HCT116 (cell line): Measurements from ENCODE around the gene SLC30A9. TPM values are rescaled to one million over a fixed set of nuclear protein-coding genes. Genes with fewer than 3 reads are reported as not detected.

Experiments used
- ATAC-seq: fragments of 200-7000 bp; cut with Tn5 transposase; 2 replicates; pipeline ENCODE4 v1.9.1; 2020; ENCODE audit warnings: mild to moderate bottlenecking, moderate library complexity
- BruUV-seq: library from RNA; stranded (reverse); fragments of 400-500 nt; replicated peaks from 2 replicates; lab custom pipeline; 2021; lab: Mats Ljungman, UMichigan
- CTCF ChIA-PET: fragments of 300-600 bp; sonication (Branson Sonifier 250); formaldehyde crosslinking; loops from one replicate; lab custom pipeline; 2021; ENCODE audit warnings: antibody characterized with exemption; lab: Charles Lee
- POLR2A ChIA-PET: fragments of 300-600, 350-600 bp; sonication (Branson Sonifier 250); formaldehyde crosslinking; loops from one replicate; lab custom pipeline; 2021; ENCODE audit warnings: antibody characterized with exemption; lab: Charles Lee
- RAD21 ChIA-PET, 2 experiments: fragments of 300-600 bp; sonication (Branson Sonifier 250); formaldehyde crosslinking; loops; one replicate each; lab custom pipeline; 2023; ENCODE audit warnings: low total read pairs in 2 of 2; ENCODE audit not compliant: uncharacterized antibody in 2 of 2, unreplicated experiment in 2 of 2, low non-redundant PET in 1 of 2; lab: Charles Lee
- DNase-seq: peaks from one replicate; pipeline ENCODE4 v3.0.0-alpha.2; 2010; ENCODE audit warnings: low read depth, low spot score
- H2AFZ ChIP-seq: fragments of 200-600 bp; shearing (Covaris generic), sonication (generic); 2 replicates; pipeline ENCODE4 v1.6.1; 2017; ENCODE audit warnings: low read depth, mixed run types, mixed read lengths, antibody characterized with exemption, low read length; ENCODE audit not compliant: poor library complexity, severe bottlenecking
- H3K27ac ChIP-seq: 2 replicates; pipeline ENCODE4 v1.5.1; 2012; ENCODE audit warnings: low read depth, low read length
- H3K27me3 ChIP-seq: fragments of 200-600 bp; sonication (generic); 2 replicates; pipeline ENCODE4 v1.6.1; 2016; ENCODE audit warnings: mixed run types, low read length, mixed read lengths; ENCODE audit not compliant: insufficient read depth
- H3K36me3 ChIP-seq, 2 experiments: fragments of 200-500 bp in 1 of 2; fragments of 200-600 bp in 1 of 2; sonication (Bioruptor generic) in 1 of 2; sonication (generic) in 1 of 2; 2 replicates each; pipeline versions ENCODE4 v1.5.1 to v1.6.1; 2014 to 2016; ENCODE audit warnings: low read length in 2 of 2, inconsistent platforms in 1 of 2, mixed read lengths in 1 of 2, mixed run types in 1 of 2; ENCODE audit not compliant: insufficient read depth in 2 of 2, control insufficient read depth in 1 of 2
- H3K4me1 ChIP-seq, 2 experiments: fragments of 200-600 bp in 1 of 2; sonication (generic) in 1 of 2; 2 replicates each; pipeline versions ENCODE4 v1.5.1 to v1.6.1; 2012 to 2017; ENCODE audit warnings: low read length in 2 of 2, inconsistent platforms in 1 of 2, mild to moderate bottlenecking in 1 of 2, mixed read lengths in 1 of 2, mixed run types in 1 of 2, moderate library complexity in 1 of 2; ENCODE audit not compliant: insufficient read depth in 2 of 2, control insufficient read depth in 1 of 2
- H3K4me2 ChIP-seq: fragments of 200-600 bp; sonication (generic); 2 replicates; pipeline ENCODE4 v1.6.1; 2017; ENCODE audit warnings: mixed run types, low read length, mixed read lengths
- H3K4me3 ChIP-seq, 2 experiments: fragments of 200-600 bp in 1 of 2; sonication (generic) in 1 of 2; replicated peaks in 1 of 2; 2 replicates each; pipeline ENCODE4 v1.5.1; 2011 to 2016; ENCODE audit warnings: low read length in 2 of 2, control low read depth in 1 of 2, low read depth in 1 of 2, mild to moderate bottlenecking in 1 of 2, mixed read lengths in 1 of 2, mixed run types in 1 of 2
- H3K79me2 ChIP-seq: fragments of 200-600 bp; sonication (generic); 2 replicates; pipeline ENCODE4 v1.6.1; 2017; ENCODE audit warnings: mild to moderate bottlenecking, mixed run types, low read length, moderate library complexity, mixed read lengths; ENCODE audit not compliant: insufficient read depth
- H3K9ac ChIP-seq: fragments of 200-600 bp; sonication (generic); 2 replicates; pipeline ENCODE4 v1.6.1; 2016; ENCODE audit warnings: low read length, mixed read lengths
- H3K9me2 ChIP-seq: fragments of 200-600 bp; sonication (generic), shearing (Covaris generic); 2 replicates; pipeline ENCODE4 v1.6.1; 2017; ENCODE audit warnings: mixed run types, mild to moderate bottlenecking, moderate library complexity; ENCODE audit not compliant: insufficient read depth
- H3K9me3 ChIP-seq, 2 experiments: fragments of 200-500 bp in 1 of 2; fragments of 200-600 bp in 1 of 2; sonication (Bioruptor generic) in 1 of 2; sonication (generic) in 1 of 2; 2 replicates each; pipeline ENCODE4 v1.6.1; 2014 to 2017; ENCODE audit warnings: low read length in 2 of 2, mixed read lengths in 2 of 2, inconsistent platforms in 1 of 2, low read depth in 1 of 2, mild to moderate bottlenecking in 1 of 2, mixed run types in 1 of 2, moderate library complexity in 1 of 2; ENCODE audit not compliant: control insufficient read depth in 1 of 2, insufficient read depth in 1 of 2
- H4K20me1 ChIP-seq: fragments of 200-600 bp; sonication (generic), shearing (Covaris generic); 2 replicates; pipeline ENCODE4 v1.6.1; 2017; ENCODE audit warnings: mixed run types, mild to moderate bottlenecking, moderate library complexity; ENCODE audit not compliant: insufficient read depth
- ATF3 ChIP-seq: IDR thresholded peaks from 2 replicates; pipeline ENCODE4 v1.6.1; 2012
- CTCF ChIP-seq, 3 experiments: fragments of 200-600 bp in 1 of 3; sonication (generic) in 1 of 3; IDR thresholded peaks in 2 of 3; conservative IDR thresholded peaks in 1 of 3; 2 replicates each; pipeline ENCODE4 v1.5.1; 2012 to 2017; ENCODE audit warnings: low read depth in 2 of 3, low read length in 2 of 3, antibody characterized with exemption in 1 of 3, borderline replicate concordance in 1 of 3, control low read depth in 1 of 3, mild to moderate bottlenecking in 1 of 3, mixed read lengths in 1 of 3, mixed run types in 1 of 3, moderate library complexity in 1 of 3; ENCODE audit not compliant: insufficient read depth in 1 of 3
- EGR1 ChIP-seq: IDR thresholded peaks from 2 replicates; pipeline ENCODE4 v1.6.1; 2012; ENCODE audit warnings: low read depth
- EZH2 ChIP-seq: fragments of 200-600 bp; sonication (generic); IDR thresholded peaks from 2 replicates; pipeline ENCODE4 v1.6.1; 2017; ENCODE audit warnings: antibody characterized with exemption, mixed run types
- EZH2phosphoT487 ChIP-seq: fragments of 200-600 bp; IDR thresholded peaks from 2 replicates; pipeline ENCODE4 v1.6.1; 2018; ENCODE audit warnings: antibody characterized with exemption, borderline replicate concordance
- FOSL1 ChIP-seq: IDR thresholded peaks from 2 replicates; pipeline ENCODE4 v1.6.1; 2012; ENCODE audit warnings: low read depth
- JUND ChIP-seq: IDR thresholded peaks from 2 replicates; pipeline ENCODE4 v1.6.1; 2012
- POLR2AphosphoS5 ChIP-seq: IDR thresholded peaks from 2 replicates; pipeline ENCODE4 v1.6.1; 2011; ENCODE audit warnings: mild to moderate bottlenecking, low read depth, low read length, moderate library complexity
- RAD21 ChIP-seq: IDR thresholded peaks from 2 replicates; pipeline ENCODE4 v1.6.1; 2012; ENCODE audit warnings: low read depth, mild to moderate bottlenecking
- REST ChIP-seq: IDR thresholded peaks from 2 replicates; pipeline ENCODE4 v1.6.1; 2012; ENCODE audit warnings: low read depth
- SIN3A ChIP-seq: IDR thresholded peaks from 2 replicates; pipeline ENCODE4 v1.6.1; 2012; ENCODE audit warnings: low read depth
- SP1 ChIP-seq: IDR thresholded peaks from 2 replicates; pipeline ENCODE4 v1.6.1; 2012; ENCODE audit warnings: low read depth
- TCF7L2 ChIP-seq: IDR thresholded peaks from 2 replicates; pipeline ENCODE4 v1.7.0; 2011; ENCODE audit warnings: borderline replicate concordance, inconsistent platforms; ENCODE audit not compliant: insufficient read depth, insufficient read length; ENCODE audit errors: extremely low read depth
- YY1 ChIP-seq: IDR thresholded peaks from 2 replicates; pipeline ENCODE4 v1.6.1; 2011; ENCODE audit warnings: low read length, low read depth, moderate library complexity, mild to moderate bottlenecking; ENCODE audit not compliant: insufficient replicate concordance; ENCODE audit errors: extremely low read depth
- ZFX ChIP-seq: fragments of 450-650 bp; IDR thresholded peaks from 2 replicates; pipeline ENCODE4 v1.6.1; 2017
- ZNF274 ChIP-seq: fragments of 200-500 bp; sonication (Bioruptor generic); IDR thresholded peaks from 2 replicates; pipeline ENCODE4 v1.6.1; 2014; ENCODE audit warnings: mild to moderate bottlenecking, low read depth, low read length, inconsistent platforms
- intact Hi-C: fragments of 100-400 bp; cut with micrococcal nuclease; formaldehyde crosslinking; loops from 2 replicates; pipeline ENCODE4 v1.10.0; 2022
- total RNA-seq: library from RNA; stranded (reverse); gene quantifications from one replicate; pipeline ENCODE4 v1.2.1, GENCODE V29; 2021; ENCODE audit not compliant: unreplicated experiment
- TF ChIP-seq, protein P1 (sequence below): IDR thresholded peaks from 2 replicates; pipeline ENCODE4 v1.6.1; 2011; ENCODE audit warnings: mild to moderate bottlenecking, low read length, moderate library complexity; ENCODE audit not compliant: insufficient replicate concordance; ENCODE audit errors: extremely low read depth

The SLC30A9 gene
- total RNA-seq, 1 experiment from 2014 or later = 67.4 TPM

DNA sequence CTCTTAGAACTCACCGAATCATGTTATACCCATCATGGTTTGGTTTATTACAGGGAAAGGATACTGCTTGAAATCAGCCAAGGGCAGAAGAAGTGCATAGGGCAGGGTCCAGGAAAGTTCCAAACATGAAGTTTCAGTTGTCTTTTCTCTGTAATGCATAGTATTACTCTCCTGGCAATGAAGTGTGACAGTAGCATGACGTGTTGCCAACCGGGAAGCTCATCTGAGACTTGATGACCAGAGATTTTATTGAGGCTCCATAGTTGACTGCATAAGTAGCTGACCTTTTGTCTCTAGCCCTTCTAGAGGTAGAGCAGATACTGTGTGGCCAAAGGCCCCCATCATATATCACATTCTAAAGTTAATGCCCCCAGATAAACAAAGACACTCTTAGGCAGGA lies 90.0 kb downstream of the SLC30A9 start:
- Histone ChIP-seq H3K4me3 (no peak overlapping the region), H3K4me1 (peaks cover 0 to 4% of the 10 kb centered on the region in 2 experiments; a peak in 1 of 4 replicates), H3K9me3 (no peaks in the 10 kb centered on the region), H3K9ac (no peak overlapping the region), H3K27me3 (no peaks in the 10 kb centered on the region), H3K36me3 (no peaks in the 10 kb centered on the region), H3K27ac (no peak overlapping the region), H4K20me1 (no peaks in the 10 kb centered on the region; the same call in 1 of the 2 replicates), H3K9me2 (no peaks in the 10 kb centered on the region), H3K79me2 (no peaks in the 10 kb centered on the region), H3K4me2 (no peak overlapping the region), H2AFZ (no peak overlapping the region)
- ATAC-seq = no peak
- ChIA-PET CTCF (no interaction called here), RAD21 (no interaction called here), POLR2A (no interaction called here)
- DNase-seq = no peak
- BruUV-seq = no TSS peak
- TF ChIP-seq SIN3A = no peak
- TF ChIP-seq SP1 = no peak
- no peak for TF ChIP-seq TCF7L2
- TF ChIP-seq EGR1 = no peak
- no peak for TF ChIP-seq CTCF (IDR thresholded peaks at IDR 0.05 in 2 of 3, conservative IDR thresholded peaks at IDR 0.05 in 1 of 3; ENCODE audit: borderline replicate concordance in 1 of 3, insufficient read depth in 1 of 3, low read depth in 2 of 3, low read length in 2 of 3)
- TF ChIP-seq EZH2phosphoT487 = no peak
- TF ChIP-seq POLR2AphosphoS5 = no peak
- TF ChIP-seq ZNF274 = no peak
- TF ChIP-seq YY1 = no peak
- TF ChIP-seq, protein P1, sequence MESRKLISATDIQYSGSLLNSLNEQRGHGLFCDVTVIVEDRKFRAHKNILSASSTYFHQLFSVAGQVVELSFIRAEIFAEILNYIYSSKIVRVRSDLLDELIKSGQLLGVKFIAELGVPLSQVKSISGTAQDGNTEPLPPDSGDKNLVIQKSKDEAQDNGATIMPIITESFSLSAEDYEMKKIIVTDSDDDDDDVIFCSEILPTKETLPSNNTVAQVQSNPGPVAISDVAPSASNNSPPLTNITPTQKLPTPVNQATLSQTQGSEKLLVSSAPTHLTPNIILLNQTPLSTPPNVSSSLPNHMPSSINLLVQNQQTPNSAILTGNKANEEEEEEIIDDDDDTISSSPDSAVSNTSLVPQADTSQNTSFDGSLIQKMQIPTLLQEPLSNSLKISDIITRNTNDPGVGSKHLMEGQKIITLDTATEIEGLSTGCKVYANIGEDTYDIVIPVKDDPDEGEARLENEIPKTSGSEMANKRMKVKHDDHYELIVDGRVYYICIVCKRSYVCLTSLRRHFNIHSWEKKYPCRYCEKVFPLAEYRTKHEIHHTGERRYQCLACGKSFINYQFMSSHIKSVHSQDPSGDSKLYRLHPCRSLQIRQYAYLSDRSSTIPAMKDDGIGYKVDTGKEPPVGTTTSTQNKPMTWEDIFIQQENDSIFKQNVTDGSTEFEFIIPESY = no peak
- no peak for TF ChIP-seq JUND
- TF ChIP-seq RAD21 = no peak
- TF ChIP-seq FOSL1 = no peak
- TF ChIP-seq REST = no peak
- no peak for TF ChIP-seq EZH2
- no peak for TF ChIP-seq ATF3
- TF ChIP-seq ZFX = no peak
- intact Hi-C loops = no loop called here
